Astrocyte (in vitro differentiated cells and primary cell): ENCODE data around the gene C3orf20. TPM values are rescaled to one million over a fixed set of nuclear protein-coding genes. Genes with fewer than 3 reads are reported as not detected.

Experiments used
- DNase-seq: peaks from one replicate; pipeline ENCODE4 v3.0.0-alpha.2; 2010; ENCODE audit warnings: low read depth
- FAIRE-seq: peaks from 2 replicates; lab custom pipeline; 2011; peaks lifted over from hg19 to GRCh38; lab: Jason Lieb, UNC
- H2AFZ ChIP-seq: 2 replicates; pipeline ENCODE4 v1.6.0; 2012; ENCODE audit warnings: low read depth, low read length, inconsistent platforms
- H3K27ac ChIP-seq: 2 replicates; pipeline ENCODE4 v1.5.1; 2011; ENCODE audit warnings: low read depth, low read length, inconsistent platforms
- H3K27me3 ChIP-seq: 2 replicates; pipeline ENCODE4 v1.6.0; 2011; ENCODE audit warnings: low read length, inconsistent platforms; ENCODE audit not compliant: insufficient read depth
- H3K36me3 ChIP-seq: 2 replicates; pipeline ENCODE4 v1.5.1; 2011; ENCODE audit warnings: low read length, inconsistent platforms; ENCODE audit not compliant: insufficient read depth
- H3K4me1 ChIP-seq: 2 replicates; pipeline ENCODE4 v1.5.1; 2011; ENCODE audit warnings: low read length, inconsistent platforms; ENCODE audit not compliant: insufficient read depth
- H3K4me2 ChIP-seq: 2 replicates; pipeline ENCODE4 v1.6.0; 2012; ENCODE audit warnings: low read length, inconsistent platforms
- H3K4me3 ChIP-seq: 2 replicates; pipeline ENCODE4 v1.5.1; 2011; ENCODE audit warnings: low read depth, mild to moderate bottlenecking, low read length, inconsistent platforms; ENCODE audit not compliant: insufficient read depth
- H3K79me2 ChIP-seq: 2 replicates; pipeline ENCODE4 v1.6.0; 2012; ENCODE audit warnings: mild to moderate bottlenecking, low read length, inconsistent platforms; ENCODE audit not compliant: insufficient read depth
- H3K9ac ChIP-seq: 2 replicates; pipeline ENCODE4 v1.6.0; 2012; ENCODE audit warnings: mild to moderate bottlenecking, low read length, inconsistent platforms
- H3K9me3 ChIP-seq: 2 replicates; pipeline ENCODE4 v1.5.1; 2012; ENCODE audit warnings: low read depth, mild to moderate bottlenecking, low read length, inconsistent platforms; ENCODE audit not compliant: insufficient read depth
- H4K20me1 ChIP-seq: 2 replicates; pipeline ENCODE4 v1.6.0; 2012; ENCODE audit warnings: low read length, inconsistent platforms; ENCODE audit not compliant: insufficient read depth
- H3K27ac Mint-ChIP-seq: one replicate; pipeline ENCODE4 v1.8.0; 2021; ENCODE audit warnings: mild to moderate bottlenecking, mixed read lengths; ENCODE audit not compliant: unreplicated experiment
- H3K27me3 Mint-ChIP-seq: one replicate; pipeline ENCODE4 v1.8.0; 2021; ENCODE audit warnings: low read depth, mixed read lengths; ENCODE audit not compliant: unreplicated experiment
- H3K36me3 Mint-ChIP-seq: one replicate; pipeline ENCODE4 v1.8.0; 2021; ENCODE audit warnings: low read depth, mixed read lengths; ENCODE audit not compliant: unreplicated experiment
- H3K4me1 Mint-ChIP-seq: one replicate; pipeline ENCODE4 v1.8.0; 2021; ENCODE audit warnings: low read depth, mixed read lengths; ENCODE audit not compliant: unreplicated experiment
- H3K4me3 Mint-ChIP-seq: one replicate; pipeline ENCODE4 v1.8.0; 2021; ENCODE audit warnings: mild to moderate bottlenecking, moderate library complexity, mixed read lengths; ENCODE audit not compliant: unreplicated experiment
- H3K9me3 Mint-ChIP-seq: one replicate; pipeline ENCODE4 v1.8.0; 2021; ENCODE audit warnings: mild to moderate bottlenecking, mixed read lengths; ENCODE audit not compliant: unreplicated experiment
- EZH2 ChIP-seq: IDR thresholded peaks from 2 replicates; pipeline ENCODE4 v1.6.1; 2012; ENCODE audit warnings: mild to moderate bottlenecking, low read length, inconsistent platforms; ENCODE audit not compliant: insufficient read depth
- total RNA-seq: library from RNA; stranded (reverse); gene quantifications from 2 replicates; pipeline ENCODE4 v1.2.1, GENCODE V29; 2021
- TF ChIP-seq, protein P1 (sequence below): IDR thresholded peaks from 2 replicates; pipeline ENCODE4 v1.5.1; 2011; ENCODE audit warnings: low read depth, mild to moderate bottlenecking, inconsistent platforms, low read length, moderate library complexity; ENCODE audit not compliant: insufficient read depth

The C3orf20 gene
- total RNA-seq, 1 donor from 2014 or later: 0.16 TPM

DNA sequence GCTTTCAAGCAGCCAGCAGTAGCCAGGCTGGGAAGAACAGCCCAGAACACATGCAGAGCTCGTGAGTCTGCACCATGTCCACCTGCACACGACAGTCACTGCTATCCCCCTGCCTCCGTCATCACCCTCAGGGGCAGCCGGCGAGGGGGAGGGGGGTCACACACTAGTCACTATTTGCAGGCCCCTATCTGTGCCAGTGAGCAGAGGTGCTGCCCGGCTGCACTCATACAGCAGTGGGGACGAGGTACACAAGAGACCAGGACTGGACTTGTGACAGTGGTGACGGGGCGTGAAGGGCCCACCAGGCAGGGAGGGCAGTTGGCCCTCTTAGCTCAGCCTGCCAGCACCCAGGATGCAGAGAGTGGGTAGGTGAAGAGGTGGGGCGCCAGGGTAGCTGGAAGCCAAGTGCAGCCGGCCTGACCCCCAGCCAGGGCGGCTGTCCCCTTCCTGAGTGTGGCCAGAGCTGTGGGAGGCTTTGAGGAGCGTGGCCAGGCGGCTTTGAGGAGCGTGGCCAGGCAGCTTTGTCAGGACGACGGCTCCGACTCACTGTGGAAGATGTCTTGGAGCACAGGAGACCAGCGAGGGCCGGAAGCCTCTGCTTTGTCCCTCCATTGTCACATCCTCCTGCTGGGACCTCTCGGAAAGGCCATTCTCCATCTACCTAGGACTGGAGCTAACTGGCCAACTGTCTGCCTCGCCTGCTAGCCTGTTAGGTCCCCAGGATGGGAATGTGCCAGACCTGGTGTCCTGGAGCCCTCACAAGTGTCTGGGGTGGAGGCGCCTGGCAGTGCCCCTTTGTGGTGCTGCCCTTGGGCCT is 91.7 kb downstream of the C3orf20 start:
- no peak overlapping the region for H3K4me3 ChIP-seq
- no peaks in the 10 kb centered on the region for H3K27me3 ChIP-seq
- H3K9ac ChIP-seq: no peak overlapping the region
- no peak overlapping the region for H2AFZ ChIP-seq
- no peaks in the 10 kb centered on the region for H4K20me1 ChIP-seq
- no peaks in the 10 kb centered on the region for H3K79me2 ChIP-seq
- FAIRE-seq (no peak), DNase-seq (no peak)
- no peak overlapping the region for H3K27ac ChIP-seq
- no peaks in the 10 kb centered on the region for H3K9me3 ChIP-seq
- Mint-ChIP-seq H3K4me3 (no peak overlapping the region), H3K36me3 (no peaks in the 10 kb centered on the region), H3K4me1 (no peaks in the 10 kb centered on the region), H3K27ac (no peak overlapping the region), H3K9me3 (peaks cover 5% of the 10 kb centered on the region), H3K27me3 (peaks cover 46% of the 10 kb centered on the region)
- no peaks in the 10 kb centered on the region for H3K4me1 ChIP-seq
- TF ChIP-seq, protein P1, sequence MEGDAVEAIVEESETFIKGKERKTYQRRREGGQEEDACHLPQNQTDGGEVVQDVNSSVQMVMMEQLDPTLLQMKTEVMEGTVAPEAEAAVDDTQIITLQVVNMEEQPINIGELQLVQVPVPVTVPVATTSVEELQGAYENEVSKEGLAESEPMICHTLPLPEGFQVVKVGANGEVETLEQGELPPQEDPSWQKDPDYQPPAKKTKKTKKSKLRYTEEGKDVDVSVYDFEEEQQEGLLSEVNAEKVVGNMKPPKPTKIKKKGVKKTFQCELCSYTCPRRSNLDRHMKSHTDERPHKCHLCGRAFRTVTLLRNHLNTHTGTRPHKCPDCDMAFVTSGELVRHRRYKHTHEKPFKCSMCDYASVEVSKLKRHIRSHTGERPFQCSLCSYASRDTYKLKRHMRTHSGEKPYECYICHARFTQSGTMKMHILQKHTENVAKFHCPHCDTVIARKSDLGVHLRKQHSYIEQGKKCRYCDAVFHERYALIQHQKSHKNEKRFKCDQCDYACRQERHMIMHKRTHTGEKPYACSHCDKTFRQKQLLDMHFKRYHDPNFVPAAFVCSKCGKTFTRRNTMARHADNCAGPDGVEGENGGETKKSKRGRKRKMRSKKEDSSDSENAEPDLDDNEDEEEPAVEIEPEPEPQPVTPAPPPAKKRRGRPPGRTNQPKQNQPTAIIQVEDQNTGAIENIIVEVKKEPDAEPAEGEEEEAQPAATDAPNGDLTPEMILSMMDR: no peak
- H3K36me3 ChIP-seq: no peaks in the 10 kb centered on the region
- H3K4me2 ChIP-seq: no peak overlapping the region

DNA sequence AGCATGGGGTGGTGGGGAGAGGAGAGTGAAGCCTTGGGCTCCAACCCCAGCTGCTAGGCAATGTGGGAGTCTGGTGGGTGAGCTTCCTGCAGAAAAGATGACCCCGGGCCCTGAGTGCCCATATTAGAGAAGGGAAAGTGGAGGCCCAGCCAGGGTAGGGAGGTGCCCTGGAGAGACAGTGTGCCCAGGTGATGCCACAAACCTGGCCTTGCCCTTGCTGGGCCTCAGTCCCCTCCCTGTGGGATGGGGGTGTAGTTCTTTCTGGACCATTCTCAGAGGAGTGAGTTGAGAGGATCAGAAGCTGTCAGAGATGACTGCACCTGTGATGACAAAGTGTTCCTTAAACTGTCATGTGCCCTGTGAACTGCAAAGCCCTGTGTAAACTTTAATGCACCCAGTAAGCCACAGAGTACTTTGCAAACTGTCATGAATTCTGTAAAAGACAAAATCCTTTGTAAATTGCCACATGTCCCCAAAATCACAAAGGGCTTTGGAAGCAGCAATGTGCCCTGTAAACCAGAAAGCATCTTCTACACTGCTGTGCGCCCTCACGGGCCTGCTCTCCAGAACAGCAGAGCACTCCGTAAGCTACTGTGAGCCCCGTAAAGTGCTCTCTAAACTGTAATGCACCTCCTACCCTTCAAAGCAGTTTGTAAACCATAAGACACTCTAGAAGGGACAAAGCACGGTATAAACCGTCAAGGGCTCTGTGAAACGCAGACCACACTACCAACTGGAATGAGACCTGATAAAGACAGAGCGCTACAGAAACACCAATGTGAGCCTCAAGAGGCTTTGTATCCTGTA is 92.5 kb downstream of the C3orf20 start:
- Mint-ChIP-seq H3K27ac (no peak overlapping the region), H3K36me3 (no peaks in the 10 kb centered on the region), H3K27me3 (peaks cover 45% of the 10 kb centered on the region), H3K4me3 (no peak overlapping the region), H3K4me1 (no peaks in the 10 kb centered on the region), H3K9me3 (peaks cover 5% of the 10 kb centered on the region)
- Histone ChIP-seq H3K9me3 (no peaks in the 10 kb centered on the region), H3K9ac (no peak overlapping the region), H3K27ac (no peak overlapping the region), H3K4me2 (no peak overlapping the region), H4K20me1 (no peaks in the 10 kb centered on the region), H3K4me3 (no peak overlapping the region), H3K79me2 (no peaks in the 10 kb centered on the region), H3K36me3 (no peaks in the 10 kb centered on the region), H2AFZ (no peak overlapping the region), H3K4me1 (no peaks in the 10 kb centered on the region), H3K27me3 (no peaks in the 10 kb centered on the region)
- TF ChIP-seq EZH2: no peak
- TF ChIP-seq, protein P1: no peak
- no peak for DNase-seq
- no peak for FAIRE-seq
